ENCODE data around the gene CDHR3. TPM values are rescaled to one million over a fixed set of nuclear protein-coding genes. Genes with fewer than 3 reads are reported as not detected.

Gene CDHR3
- total RNA-seq, 1 experiment from 2014 or later: 4.0 TPM

DNA sequence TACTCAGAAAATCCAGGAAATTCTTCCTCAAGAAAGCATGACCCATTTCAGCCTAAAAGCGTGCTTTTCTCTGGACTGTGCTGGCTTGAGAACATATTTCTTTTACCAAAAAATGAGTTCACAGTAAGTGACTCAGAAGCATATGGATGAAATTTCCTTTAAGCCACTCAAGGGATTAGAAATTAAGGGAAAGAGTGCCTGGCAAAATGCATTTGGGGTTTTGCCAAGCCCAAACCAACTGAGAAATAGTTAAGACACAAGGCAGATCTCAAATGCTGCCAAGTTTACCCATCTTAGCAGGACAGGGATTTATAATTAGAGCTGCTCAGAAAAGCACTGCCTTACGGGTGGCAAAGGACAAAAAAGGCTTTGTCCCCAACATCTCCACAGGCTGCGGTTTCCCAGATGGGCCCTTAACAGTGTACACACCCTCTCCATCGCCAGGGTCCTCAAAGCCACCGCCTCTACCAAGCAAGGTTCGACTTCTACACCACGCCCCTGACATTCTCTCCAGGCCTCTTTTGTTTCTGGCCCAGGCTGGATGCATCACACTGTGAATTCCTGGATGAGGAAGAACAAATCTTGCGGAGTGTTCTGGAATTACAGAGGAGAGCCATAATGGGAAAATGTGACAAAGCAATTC, 30.1 kb upstream of the CDHR3 start:
- intact Hi-C loops (cut with micrococcal nuclease; ENCODE audit: unreplicated experiment): no loop called here
- Mint-ChIP-seq H3K9me3 (ENCODE audit: low read depth, unreplicated experiment) (no peaks in the 10 kb centered on the region), H3K4me1 (ENCODE audit: low read depth, unreplicated experiment) (peaks cover 8% of the 10 kb centered on the region), H3K4me3 (ENCODE audit: low read depth, unreplicated experiment) (no peak overlapping the region), H3K36me3 (ENCODE audit: insufficient read depth, unreplicated experiment) (no peaks in the 10 kb centered on the region), H3K27ac (ENCODE audit: unreplicated experiment) (no peak overlapping the region), H3K27me3 (ENCODE audit: unreplicated experiment) (no peaks in the 10 kb centered on the region)
- TF ChIP-seq, protein P1, sequence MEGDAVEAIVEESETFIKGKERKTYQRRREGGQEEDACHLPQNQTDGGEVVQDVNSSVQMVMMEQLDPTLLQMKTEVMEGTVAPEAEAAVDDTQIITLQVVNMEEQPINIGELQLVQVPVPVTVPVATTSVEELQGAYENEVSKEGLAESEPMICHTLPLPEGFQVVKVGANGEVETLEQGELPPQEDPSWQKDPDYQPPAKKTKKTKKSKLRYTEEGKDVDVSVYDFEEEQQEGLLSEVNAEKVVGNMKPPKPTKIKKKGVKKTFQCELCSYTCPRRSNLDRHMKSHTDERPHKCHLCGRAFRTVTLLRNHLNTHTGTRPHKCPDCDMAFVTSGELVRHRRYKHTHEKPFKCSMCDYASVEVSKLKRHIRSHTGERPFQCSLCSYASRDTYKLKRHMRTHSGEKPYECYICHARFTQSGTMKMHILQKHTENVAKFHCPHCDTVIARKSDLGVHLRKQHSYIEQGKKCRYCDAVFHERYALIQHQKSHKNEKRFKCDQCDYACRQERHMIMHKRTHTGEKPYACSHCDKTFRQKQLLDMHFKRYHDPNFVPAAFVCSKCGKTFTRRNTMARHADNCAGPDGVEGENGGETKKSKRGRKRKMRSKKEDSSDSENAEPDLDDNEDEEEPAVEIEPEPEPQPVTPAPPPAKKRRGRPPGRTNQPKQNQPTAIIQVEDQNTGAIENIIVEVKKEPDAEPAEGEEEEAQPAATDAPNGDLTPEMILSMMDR (IDR thresholded peaks at IDR 0.05; ENCODE audit: unreplicated experiment): no peak
- BruUV-seq (replicated peaks): no TSS peak
- no peak for DNase-seq
- CTCF ChIA-PET: interaction anchor here (0.5 kb wide), 1 partner anchor 773 kb away, joined by 5 read pairs; no protein-coding TSS in a partner anchor

DNA sequence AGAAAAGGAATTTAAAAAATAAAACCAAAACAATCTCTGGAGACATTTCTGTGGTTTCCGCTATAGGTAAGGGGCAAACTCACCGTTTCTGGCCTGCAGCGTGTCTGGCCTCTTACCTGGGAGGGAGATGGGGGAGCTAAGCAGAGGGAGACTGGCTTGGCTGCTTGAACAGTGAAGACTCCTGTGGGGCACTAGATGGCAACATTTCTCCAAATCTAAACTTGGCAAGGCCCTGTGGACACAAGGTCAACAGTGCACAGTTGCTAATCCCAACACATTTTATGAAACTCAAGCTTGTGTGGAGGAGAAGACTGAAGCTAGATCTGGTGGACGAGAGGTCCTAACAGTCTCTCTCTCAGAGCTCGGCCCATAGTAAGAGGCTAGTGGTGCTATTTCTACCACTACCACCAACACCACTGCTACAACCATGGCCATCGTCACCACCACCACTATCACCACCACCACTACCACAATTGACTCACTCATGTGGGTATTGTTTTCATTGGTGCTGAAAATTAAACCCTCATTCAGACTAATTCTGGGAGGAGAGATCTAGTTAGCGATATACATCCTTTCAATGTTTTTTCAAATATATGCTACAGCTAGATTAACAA, 28.4 kb upstream of the CDHR3 start:
- Mint-ChIP-seq H3K36me3 (ENCODE audit: insufficient read depth, unreplicated experiment) (no peaks in the 10 kb centered on the region), H3K4me3 (ENCODE audit: low read depth, unreplicated experiment) (no peak overlapping the region), H3K9me3 (ENCODE audit: low read depth, unreplicated experiment) (no peaks in the 10 kb centered on the region), H3K27me3 (ENCODE audit: unreplicated experiment) (peaks cover 4% of the 10 kb centered on the region), H3K4me1 (ENCODE audit: low read depth, unreplicated experiment) (peaks cover 8% of the 10 kb centered on the region), H3K27ac (ENCODE audit: unreplicated experiment) (no peak overlapping the region)
- peak; percentile 20 for DNase-seq
- intact Hi-C loops (cut with micrococcal nuclease; ENCODE audit: unreplicated experiment): loop anchor here (2.0 to 5.0 kb wide), 3 partner anchors 74 to 228 kb away; no protein-coding TSS in a partner anchor
- BruUV-seq (replicated peaks): no TSS peak
- TF ChIP-seq, protein P1 (IDR thresholded peaks at IDR 0.05; ENCODE audit: unreplicated experiment): no peak
- CTCF ChIA-PET: interaction anchor here (1.2 to 1.6 kb wide), 4 partner anchors 57 to 108 kb away, joined by 3 to 7 read pairs (median 4); no protein-coding TSS in a partner anchor

DNA sequence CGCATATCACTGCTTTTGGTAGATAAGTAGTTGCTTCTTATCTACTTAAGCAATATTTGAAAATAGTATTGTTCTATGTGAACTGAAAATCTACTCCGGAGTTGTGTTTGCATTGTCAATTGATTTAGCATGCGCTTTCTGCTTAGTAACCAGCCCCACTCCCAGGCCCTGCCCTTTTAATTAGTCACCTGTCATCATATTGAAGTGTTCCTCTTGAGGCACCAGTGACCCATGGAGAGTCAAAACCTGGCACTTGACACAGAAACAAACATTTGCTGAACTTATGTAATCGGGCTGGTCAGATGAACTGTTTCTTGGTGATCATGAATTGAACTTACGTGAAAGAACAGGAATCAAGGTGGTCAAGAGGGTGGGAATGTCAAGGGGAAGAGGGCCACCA, 27.8 kb upstream of the CDHR3 start:
- Mint-ChIP-seq H3K27me3 (ENCODE audit: unreplicated experiment) (peaks cover 10% of the 10 kb centered on the region), H3K27ac (ENCODE audit: unreplicated experiment) (no peak overlapping the region), H3K9me3 (ENCODE audit: low read depth, unreplicated experiment) (no peaks in the 10 kb centered on the region), H3K36me3 (ENCODE audit: insufficient read depth, unreplicated experiment) (no peaks in the 10 kb centered on the region), H3K4me1 (ENCODE audit: low read depth, unreplicated experiment) (peaks cover 8% of the 10 kb centered on the region), H3K4me3 (ENCODE audit: low read depth, unreplicated experiment) (no peak overlapping the region)
- intact Hi-C loops (cut with micrococcal nuclease; ENCODE audit: unreplicated experiment): loop anchor here (2.0 to 5.0 kb wide), 3 partner anchors 74 to 227 kb away; no protein-coding TSS in a partner anchor
- peak; percentile 22 for DNase-seq
- TF ChIP-seq, protein P1 (IDR thresholded peaks at IDR 0.05; ENCODE audit: unreplicated experiment): no peak
- CTCF ChIA-PET: interaction anchor here (1.2 to 1.6 kb wide), 4 partner anchors 58 to 108 kb away, joined by 3 to 7 read pairs (median 4); no protein-coding TSS in a partner anchor
- no TSS peak for BruUV-seq (replicated peaks)

DNA sequence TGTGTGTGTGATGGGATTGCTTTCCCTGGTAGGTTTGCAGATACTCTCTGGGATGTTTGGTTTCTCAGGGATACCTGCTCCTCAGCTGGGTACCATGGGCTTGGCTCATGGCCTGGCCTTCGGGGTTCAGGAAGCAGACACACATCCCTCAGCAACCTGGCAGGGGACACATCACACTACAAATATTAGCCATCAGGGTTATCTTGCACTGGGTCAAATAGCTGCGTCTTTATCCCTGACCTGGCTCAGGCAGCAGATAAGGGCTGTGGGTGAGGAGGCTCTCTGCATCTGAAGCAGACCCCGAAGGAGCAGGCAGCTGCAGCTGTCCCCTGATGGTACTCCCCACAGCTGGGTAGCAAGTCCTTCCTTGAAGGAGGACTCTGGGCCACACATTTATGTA, 25.7 kb upstream of the CDHR3 start:
- H3K27me3 Mint-ChIP-seq (ENCODE audit: unreplicated experiment): peaks cover 24% of the 10 kb centered on the region
- H3K9me3 Mint-ChIP-seq (ENCODE audit: low read depth, unreplicated experiment): no peaks in the 10 kb centered on the region
- DNase-seq: no peak
- intact Hi-C loops (cut with micrococcal nuclease; ENCODE audit: unreplicated experiment): loop anchor here (5.0 kb wide), 1 partner anchor 225 kb away; no protein-coding TSS in a partner anchor
- BruUV-seq (replicated peaks): no TSS peak
- H3K27ac Mint-ChIP-seq (ENCODE audit: unreplicated experiment): no peak overlapping the region
- no peaks in the 10 kb centered on the region for H3K36me3 Mint-ChIP-seq (ENCODE audit: insufficient read depth, unreplicated experiment)
- peaks cover 8% of the 10 kb centered on the region for H3K4me1 Mint-ChIP-seq (ENCODE audit: low read depth, unreplicated experiment)
- TF ChIP-seq, protein P1 (IDR thresholded peaks at IDR 0.05; ENCODE audit: unreplicated experiment): no peak
- no peak overlapping the region for H3K4me3 Mint-ChIP-seq (ENCODE audit: low read depth, unreplicated experiment)
- CTCF ChIA-PET: interaction anchor here (0.6 kb wide), 1 partner anchor 139 kb away, joined by 5 read pairs; no protein-coding TSS in a partner anchor
